Stomach (tissue), 4 donors: ENCODE results near the gene ADAMTS6.

Source experiments
- CTCF ChIP-seq, 7 experiments: fragments of 450-650 bp in 4 of 7; fragments of 200-600 bp in 3 of 7; sonication (generic) in 3 of 7; IDR thresholded peaks; one replicate each; pipeline ENCODE4 v1.5.1; 2016 to 2019; ENCODE audit warnings: antibody characterized with exemption in 7 of 7, control low read depth in 2 of 7, mild to moderate bottlenecking in 1 of 7
- POLR2A ChIP-seq, 4 donors: fragments of 450-650 bp; IDR thresholded peaks; one replicate each; pipeline ENCODE4 v1.6.1; 2016; ENCODE audit warnings: antibody characterized with exemption in 4 of 4, control low read depth in 2 of 4, mild to moderate bottlenecking in 1 of 4, moderate library complexity in 1 of 4

GRCh38 chr5:65229841-65230240 is 251.9 kb downstream of the ADAMTS6 start:
- TF ChIP-seq POLR2A (IDR thresholded peaks at IDR 0.05) (no peak), CTCF (IDR thresholded peaks at IDR 0.05) (no peak)
